NCI-H1048 (cell line): ENCODE measurements around the gene EXOC3L1.
A peak's percentile ranks its signal among the peaks of the same experiment; 100 is the strongest.

Experiments
- DNase-seq: peaks from one replicate; lab custom pipeline; 2025; lab: John Stamatoyannopoulos, UW

The EXOC3L1 gene, protein sequence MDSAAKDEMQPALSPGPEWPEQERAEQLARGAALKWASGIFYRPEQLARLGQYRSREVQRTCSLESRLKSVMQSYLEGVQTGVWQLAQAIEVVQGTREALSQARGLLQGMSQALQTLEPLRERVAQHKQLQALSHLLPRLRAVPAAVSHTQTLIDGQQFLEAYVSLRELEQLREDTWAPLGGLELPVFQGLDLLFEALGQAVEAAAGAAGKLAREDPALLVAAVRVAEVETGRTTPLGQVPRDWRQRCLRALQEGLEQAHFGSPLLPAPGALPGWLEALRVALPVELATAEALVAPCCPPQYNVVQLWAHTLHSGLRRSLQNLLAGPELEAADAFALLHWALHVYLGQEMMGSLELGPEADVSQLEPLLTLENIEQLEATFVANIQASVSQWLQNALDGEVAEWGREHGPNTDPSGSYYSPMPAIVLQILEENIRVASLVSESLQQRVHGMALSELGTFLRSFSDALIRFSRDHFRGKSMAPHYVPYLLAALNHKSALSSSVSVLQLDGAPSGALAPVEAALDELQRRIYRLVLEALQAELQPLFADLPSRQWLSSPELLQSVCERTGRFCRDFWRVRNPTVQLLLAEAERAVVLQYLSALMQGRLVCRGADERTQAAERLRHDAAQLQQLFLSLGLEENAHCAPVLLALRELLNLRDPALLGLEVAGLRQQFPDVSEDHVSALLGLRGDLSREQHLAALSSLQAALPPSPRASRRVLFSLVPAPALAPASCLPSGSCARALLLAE

DNA sequence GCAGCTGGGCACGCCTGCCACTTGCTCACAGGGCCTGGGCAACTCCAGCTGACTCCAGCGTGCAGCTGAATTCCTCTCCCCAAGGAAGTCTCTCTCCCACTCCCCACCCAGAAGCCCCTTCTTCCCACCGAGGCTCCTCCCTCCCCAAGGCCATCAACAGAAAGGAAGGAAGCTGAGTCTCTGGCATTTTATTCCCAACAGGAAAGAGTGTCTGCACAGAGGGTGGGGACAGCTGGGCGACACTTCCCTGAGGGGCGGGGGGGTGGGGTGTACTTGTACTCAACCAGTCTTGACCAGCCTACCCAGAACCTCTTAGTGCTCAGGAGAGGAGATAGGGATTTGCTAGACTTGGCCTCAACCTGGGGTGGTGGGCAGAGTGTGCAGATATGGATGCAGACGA is at the start of gene EXOC3L1:
EXOC3L1 (minus strand) TSS at position 96 of the 400 bp plus-strand sequence. CDS start 460 bp downstream, outside the sequence.
- DNase-seq: no peak

DNA sequence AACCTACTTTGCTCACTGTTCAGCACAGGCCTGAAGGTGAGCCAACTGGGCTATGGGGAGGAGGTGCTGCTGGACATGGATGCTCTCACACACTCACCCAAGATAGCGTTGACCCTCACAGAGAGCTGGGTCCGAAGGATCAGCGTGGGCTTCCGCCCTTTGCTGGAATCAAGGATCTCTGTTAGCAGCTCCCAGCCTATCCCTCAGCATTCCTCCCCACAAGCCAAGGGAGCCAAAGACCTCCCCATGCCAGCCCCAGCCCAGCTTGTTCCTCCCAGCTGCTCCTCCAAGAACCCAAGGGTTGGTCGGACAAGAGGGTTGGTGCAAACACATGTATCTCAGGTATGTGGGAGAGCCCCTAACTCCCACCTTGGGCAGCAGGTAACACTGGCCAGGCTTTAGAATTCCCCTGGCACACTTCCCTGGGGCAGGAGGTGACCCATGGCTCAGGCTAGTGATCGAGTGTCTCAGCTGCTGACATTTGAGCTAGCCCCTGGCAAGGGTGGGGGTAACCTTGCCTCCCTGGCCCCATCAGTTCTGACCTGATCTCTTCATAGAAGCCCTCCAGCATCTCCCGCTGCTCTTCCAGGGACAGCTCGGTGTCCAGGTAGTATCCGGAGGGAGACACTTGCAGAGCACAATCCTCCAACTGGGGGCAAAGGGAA is 49.0 kb upstream of the EXOC3L1 start:
- DNase-seq: no peak

DNA sequence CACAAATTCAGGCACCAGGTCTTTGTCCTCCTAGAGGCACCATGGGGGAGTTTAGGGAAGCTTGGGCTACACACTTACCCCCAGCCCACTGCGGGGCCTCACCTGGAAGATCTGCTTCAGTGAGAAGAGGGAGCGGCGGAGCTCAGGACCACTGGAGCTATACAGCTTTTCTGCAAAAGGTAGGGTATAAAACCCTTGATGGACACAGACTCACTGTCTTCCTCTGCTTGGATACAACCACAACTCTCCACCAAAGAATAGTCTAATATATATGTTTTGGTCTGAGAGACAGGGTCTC is 48.3 kb upstream of the EXOC3L1 start:
- no peak for DNase-seq

DNA sequence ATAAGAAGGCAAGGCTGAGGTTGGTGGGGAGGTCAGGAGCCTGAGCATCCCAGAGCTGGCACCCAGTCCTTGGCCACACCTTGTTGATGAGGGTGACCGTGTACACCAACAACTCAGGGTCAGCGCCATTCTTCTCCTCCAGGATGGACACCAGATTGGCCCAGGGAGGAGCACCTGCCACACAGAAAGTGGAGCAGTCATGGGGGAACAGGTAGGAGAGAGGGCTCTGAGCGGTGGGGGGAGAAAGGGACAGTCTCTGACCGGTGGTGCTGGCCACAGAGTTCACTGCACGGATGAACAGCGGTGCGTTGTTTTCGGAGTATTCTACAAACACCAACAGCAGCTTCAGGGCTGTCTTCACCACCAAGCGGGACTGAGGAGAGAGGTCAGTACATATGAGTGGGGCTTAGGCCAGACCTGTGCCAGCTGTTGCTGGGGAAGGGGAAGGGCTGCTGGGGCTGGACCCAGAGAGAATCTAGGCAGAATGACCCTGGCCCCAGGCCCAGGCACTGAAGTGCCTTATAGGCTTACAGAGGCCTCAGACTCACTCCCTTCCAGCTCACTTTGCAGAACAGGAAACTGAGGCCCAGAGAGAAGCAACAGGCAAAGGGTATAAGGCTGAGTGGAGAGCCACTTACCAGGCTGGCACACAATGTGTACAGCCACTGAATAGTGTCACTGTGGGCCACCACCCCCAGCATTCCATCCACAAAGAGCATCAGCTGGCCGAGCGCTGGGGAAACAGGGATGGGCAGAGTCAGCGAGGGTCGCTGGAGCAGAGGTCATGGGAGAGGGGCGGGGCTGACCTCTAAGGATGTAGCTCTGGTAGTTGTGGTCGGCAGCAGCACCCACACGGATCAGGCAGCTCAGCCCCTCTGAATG is 47.7 kb upstream of the EXOC3L1 start:
- no peak for DNase-seq

DNA sequence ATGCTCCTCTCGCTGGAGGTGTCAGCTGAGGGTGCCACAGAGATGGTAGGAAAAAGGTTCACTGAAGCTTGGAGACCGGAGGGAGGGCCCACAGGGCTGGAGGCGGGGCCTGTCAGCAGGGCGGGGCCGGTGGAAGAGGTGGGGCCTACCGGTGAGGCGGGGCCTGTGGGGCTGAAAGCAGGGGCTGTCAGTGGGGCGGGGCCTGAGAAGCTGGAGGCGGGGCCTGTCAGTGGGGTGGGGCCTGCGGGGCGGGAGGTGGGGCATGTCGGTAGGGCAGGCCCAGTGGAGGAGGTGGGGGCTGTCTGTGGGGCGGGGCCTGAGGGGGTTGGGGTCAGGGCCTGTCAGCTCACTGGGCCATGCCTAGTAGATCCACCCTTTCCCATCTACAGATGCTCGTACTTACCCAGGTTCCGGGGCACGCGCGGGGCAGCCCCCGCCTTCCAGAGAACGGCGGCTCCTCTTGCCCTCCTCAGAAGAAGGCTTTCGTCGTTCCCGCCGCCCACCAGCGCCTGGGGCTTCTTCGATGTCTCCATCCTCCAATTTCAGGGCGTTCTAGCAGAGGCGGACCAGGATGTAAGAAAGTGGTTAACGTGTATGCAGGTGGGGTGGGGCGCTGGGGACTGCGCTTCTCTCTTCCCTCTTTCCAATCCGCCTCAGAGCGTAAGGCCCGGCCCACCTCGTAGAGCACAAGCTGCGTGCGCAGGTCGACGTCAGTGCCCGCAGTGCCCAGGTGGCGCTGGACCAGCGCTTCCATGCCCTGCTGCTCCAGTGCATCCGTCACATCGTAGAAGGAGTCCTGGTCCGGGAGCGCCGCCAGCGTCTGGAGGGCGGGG is 46.8 kb upstream of the EXOC3L1 start:
- no peak for DNase-seq

DNA sequence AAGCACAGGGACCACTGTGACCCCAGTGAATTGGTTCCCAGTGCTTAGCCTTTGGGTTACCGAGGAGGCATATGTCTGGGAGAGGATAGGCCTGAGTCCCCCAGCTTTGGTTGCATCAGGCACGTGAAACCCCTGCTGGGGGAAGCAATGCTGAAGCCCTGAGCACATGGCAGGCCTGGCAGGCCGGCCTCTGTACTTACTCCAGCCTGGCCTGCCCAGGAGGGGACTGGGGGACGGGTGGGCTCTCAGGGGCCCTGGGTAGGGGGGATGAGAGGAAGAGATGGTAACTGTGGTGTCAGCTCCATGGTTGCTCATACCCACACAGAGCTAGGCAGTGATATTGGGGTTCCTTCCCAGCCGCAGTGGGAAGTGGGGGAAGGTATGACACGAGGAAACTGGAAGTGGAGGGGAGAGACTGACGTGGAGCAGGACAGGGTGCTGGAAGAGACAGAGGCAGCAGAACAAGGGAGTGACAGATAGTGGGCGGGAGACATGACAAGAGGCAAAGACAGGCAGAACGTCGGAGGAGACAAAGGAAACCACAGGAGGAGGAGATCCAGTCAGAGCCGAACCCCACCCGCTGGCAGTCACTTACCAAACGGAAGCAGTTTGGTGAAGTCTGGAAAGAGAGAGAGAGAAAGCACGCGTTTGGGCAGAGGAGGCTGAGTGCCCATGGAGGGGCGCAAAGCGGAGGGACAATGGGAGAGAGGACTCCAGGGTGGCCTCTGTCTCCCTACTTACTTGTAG is 46.1 kb upstream of the EXOC3L1 start:
- DNase-seq: no peak

DNA sequence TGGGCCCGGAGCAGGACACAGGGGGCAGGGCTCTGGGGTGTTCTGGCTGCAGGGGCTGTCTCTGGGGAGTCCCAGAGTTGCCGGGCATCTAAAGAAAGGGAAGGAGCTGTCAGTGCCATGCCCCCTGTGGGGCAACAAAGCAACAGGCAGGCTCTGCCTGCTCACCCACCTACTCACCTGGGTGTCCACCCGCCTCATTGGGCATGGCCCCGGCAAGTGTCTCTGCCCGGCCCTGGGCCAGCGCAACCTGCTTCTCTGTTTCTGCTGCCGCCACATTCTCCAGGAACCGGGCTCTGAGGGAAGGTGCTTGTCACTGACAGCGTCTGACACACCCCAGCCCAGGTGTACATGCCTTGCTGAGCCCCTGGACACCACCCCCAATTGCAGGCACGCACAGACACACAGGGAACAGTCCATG is 44.3 kb upstream of the EXOC3L1 start:
- no peak for DNase-seq

DNA sequence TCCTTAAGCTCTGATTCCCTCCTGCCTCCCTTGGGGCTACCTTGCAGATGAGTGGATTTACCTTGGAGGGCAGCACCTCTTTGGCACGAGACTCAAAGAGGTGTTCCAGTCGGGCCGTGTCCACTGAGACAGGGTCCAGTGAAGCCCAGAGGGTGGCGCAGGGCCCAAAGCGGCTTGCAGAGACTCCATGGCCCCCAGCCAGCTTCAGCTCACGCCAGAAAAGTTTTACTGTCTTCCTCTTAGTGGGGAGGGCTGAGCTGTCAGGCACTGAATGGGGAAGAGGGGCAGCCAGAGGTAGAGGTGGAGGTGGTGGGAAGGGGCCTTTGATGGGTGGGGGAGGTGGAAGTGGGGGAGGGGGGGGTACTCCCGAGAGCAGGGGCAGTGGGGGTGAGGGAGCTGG is 43.7 kb upstream of the EXOC3L1 start:
- DNase-seq: no peak

DNA sequence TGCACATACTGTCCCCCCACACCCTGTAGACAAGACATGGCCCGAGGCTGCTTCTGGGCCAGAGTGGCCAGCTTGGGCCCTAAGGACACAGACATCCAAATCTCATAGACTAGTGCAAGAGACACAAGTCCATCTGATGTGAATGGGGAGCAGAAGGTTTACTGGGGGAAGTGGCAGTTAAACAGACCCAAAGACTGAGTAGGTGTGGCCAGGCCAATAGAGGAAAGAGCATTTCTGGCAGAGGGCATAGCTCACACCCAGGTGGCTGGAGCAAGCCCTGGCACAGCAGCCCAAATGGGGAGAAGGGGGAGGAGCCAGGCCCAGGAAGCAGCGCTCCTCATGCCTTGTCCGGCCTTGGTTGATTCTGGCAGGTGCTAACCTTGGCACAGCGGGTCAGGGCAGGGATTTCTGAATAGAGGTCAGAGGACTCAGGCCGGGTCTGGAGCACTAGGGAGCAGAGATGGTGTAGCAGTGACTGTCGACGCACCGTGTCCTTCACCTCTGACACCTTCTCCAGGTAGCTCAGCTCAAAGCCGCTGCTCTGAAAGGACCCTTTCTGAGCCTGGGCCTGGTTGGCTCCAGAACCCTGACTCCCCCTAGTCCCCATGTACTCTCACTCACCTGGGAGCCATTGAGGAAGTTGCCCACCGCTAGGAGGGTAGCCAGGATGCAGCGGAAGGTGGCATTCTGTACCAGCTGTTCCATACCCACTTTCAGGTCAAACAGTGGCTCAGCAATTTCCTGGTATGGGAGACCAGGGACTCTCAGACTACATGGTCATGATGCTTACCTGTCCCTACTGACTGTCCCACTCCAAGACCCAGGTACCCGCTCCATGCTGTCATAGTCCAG is 41.1 kb upstream of the EXOC3L1 start:
- DNase-seq: no peak

DNA sequence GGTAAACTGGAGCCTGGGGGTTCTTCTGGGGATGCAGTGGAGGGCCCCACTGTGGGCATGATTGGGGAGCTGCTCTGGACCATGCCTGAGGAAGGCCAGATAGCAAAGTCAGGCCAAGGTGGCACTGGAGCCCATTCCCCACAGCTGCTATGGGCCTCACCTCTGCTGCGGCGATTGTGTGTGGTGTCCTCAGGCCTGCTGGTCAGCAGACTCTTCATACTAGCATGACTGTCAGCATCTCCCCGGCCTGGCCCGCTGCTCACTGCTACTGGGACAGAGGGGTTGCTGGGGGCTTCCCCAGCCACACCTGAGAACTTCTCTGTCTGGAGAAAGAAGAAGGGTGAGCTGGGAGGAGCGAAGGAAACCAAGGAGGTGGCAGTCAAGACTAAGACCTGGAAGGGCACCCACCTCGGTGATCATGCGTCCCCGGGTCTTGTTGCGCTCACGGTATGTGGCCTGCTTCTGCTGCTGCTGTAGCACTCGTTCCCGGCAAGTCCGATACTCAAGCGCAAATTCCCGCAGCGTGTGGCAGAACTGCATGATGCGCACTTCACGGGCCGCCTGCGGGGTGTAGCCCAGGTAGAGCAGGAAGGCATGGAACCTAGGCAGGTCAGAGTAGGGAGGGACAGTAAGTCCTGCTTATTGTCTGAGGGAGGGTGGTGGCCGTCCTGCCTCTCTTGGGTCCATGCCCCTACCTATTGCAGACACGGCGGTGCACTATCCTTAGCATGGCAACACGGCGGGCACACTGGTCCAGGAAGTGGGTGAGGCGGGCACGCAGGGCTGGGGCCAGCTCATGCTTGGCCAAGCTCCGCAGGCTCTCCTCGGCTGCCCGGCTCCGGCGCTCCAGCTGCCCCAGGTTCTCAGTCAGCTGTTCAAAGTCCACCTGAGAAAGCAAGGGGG is 40.2 kb upstream of the EXOC3L1 start:
- no peak for DNase-seq

DNA sequence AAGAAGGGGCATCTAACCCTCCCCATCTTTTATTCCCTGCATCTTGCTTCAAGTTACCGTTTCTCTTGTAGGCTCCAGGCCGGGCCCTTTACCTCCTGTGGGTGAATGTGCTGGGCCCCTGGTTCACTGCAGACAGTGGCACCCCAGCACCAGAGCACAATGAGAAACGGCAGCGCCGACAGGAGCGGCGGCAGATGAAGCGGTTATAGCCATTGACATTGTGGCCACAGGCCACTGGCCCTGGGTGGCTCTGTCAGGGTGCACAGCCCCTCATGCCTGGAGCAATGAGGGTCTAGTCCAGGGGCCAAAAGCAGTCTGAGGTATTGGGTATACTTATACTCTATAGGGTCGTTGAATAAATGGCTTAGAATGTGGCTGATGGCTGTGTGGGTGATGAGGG is 39.0 kb upstream of the EXOC3L1 start:
- DNase-seq: no peak

DNA sequence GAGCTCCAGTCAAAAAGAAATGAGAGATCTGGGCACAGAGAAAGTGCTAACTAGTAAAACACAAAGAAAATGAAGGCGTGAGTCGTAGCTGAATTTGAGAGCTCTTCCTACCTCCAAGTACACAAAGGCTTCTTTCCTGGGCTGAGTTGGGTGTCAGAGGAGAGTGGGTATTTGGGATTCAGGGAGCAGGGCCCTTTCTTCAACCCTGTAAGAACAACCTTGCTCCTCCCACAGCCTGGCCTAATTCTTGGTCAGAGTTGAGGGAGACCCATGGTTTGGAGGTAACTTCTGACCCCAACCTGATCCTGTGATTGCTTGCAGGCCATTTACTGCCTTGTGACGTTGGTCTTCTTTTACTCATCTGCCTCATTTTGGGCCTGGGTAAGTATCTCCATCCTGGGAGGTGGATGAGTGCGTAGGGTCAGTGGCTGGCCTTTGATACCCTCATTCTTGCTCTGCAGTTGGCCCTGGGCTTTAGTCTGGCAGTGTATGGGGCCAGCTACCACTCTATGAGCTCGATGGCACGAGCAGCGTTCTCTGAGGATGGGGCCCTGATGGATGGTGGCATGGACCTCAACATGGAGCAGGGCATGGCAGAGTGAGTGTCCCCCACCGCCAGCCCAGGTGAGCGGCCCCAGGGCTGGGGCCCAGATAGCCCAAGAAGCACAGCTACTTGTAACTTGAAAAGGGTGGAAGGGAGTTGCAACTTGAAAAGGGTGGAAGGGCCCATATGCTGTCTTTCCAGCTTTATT is 38.3 kb upstream of the EXOC3L1 start:
- no peak for DNase-seq

DNA sequence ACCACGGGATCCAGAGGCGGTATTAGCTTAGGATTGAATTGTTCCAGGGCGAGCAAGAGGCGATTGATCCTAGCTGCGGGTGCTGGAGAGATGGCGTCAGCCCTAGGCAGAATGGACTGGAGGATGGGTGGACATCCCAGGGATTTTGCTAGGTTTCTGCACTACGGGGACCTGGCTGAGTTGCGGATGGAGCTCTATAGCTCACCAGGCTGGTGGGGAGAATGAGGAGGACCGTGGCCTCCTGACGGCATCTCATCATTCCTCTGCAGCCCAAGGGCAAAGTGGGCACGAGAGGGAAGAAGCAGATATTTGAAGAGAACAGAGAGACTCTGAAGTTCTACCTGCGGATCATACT is 37.6 kb upstream of the EXOC3L1 start:
- DNase-seq: no peak

DNA sequence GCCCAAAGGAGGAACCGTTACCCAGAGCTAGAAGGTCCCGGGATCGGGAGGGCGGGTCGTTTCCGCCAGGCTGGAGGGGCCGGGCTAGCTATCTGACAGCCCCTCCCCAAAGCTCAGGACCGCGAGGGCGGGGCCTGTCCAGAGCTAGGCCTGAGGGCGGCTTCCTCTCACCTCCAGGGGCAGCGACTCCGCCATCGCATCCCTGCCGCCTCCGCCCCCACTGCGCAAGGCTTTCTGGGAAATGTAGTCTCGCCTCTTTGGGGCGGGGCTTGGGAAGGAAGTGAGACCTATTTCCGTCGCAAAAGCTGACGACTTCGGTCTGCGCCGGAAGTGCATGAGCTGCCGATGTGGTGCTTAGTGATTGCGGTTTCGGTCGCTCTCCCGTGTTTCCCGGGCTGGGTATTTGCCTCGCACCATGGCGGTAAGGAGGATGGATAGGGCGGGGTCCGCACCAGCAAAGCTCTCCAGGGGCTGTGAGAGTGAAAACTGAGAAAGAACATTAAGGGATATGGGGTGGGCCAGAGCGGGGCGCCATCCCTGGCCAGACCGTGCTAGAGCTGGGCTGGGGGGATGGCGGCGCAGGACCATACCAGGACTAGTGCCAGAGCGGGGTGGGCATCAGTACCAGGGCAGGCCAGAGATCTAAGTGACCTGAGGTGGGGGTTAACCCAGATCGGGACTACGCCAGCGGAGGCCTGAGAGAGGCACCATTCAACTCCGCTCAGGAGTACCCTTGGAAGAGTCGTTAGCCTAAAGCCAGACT is 37.0 kb upstream of the EXOC3L1 start, which contains the start of gene TMEM208:
TMEM208 (plus strand) TSS at position 327 of the 763 bp plus-strand sequence; CDS start at position 416, 89 bp downstream.
- peak; percentile 71 for DNase-seq

DNA sequence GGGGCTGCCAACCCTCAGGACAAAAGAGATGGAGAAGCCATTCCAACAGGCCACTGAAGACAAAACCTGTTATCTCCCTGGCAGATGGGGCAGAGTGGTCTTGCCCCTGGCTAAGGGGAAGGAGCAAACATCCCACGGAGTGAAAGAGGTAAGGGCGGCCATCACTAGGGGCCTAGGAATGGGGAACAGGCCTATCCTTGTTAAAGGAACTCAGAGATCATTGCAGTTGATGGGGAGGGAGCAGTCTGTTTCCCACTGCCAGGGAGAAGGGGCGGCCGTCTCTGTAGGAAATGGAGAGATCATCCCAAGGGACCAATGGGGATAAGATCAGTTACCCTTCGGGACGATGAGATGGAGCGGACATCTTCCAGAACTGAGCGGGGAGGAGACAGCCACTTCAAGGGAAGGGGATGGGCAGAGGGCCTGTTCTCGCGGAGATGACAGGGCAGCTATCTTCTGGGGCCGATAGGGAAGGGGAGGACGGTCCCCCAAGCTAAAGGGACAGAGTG is 36.4 kb upstream of the EXOC3L1 start:
- no peak for DNase-seq

DNA sequence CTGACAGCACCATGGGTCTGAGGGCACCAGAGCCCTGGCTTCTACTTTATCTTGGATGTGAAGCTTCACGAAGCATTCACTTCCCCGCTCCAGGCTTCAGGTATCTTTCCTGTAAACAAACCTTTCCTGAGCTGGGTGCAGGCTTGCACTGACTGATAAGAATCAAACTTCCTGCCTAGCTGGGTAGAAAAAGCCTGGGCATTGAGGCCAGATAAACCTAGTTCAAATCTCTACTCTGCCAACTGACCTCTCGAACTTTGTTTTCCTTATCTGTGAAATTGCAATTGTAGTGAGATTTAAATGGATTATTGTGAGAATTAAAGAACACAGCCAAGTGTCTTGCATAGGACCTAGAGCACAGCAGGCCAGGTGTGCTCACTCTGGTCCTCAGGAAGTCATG is 34.1 kb upstream of the EXOC3L1 start:
- DNase-seq: no peak
